Tibial artery (tissue), 4 donors: ENCODE data around the gene MPHOSPH8.
A peak's percentile ranks its signal among the peaks of the same experiment; 100 is the strongest.

Experiments
- DNase-seq, 2 donors: peaks; one replicate each; pipeline ENCODE4 v3.0.0-alpha.2; 2019
- H3K27ac ChIP-seq, 2 donors: fragments of 200-600 bp; sonication (generic) in 1 of 2; 1 replicate in 1 of 2; 2 replicates in 1 of 2; pipeline ENCODE4 v1.5.1; 2018 to 2019; ENCODE audit warnings: mild to moderate bottlenecking in 1 of 2
- H3K27me3 ChIP-seq, 2 donors: fragments of 200-600 bp; sonication (generic) in 1 of 2; one replicate each; pipeline versions ENCODE4 v1.5.1 to v1.6.0; 2016 to 2019
- H3K36me3 ChIP-seq, 3 donors: fragments of 200-600 bp; sonication (generic) in 2 of 3; one replicate each; pipeline ENCODE4 v1.5.1; 2016 to 2019; ENCODE audit warnings: mild to moderate bottlenecking in 2 of 3
- H3K4me1 ChIP-seq, 4 donors: fragments of 200-600 bp; sonication (generic) in 2 of 4; 1 replicate in 3 of 4; 2 replicates in 1 of 4; pipeline ENCODE4 v1.5.1; 2016 to 2019
- H3K4me3 ChIP-seq, 2 donors: fragments of 200-600 bp; sonication (generic) in 1 of 2; 1 replicate in 1 of 2; 2 replicates in 1 of 2; pipeline ENCODE4 v1.5.1; 2018 to 2019; ENCODE audit warnings: mild to moderate bottlenecking in 2 of 2
- H3K9me3 ChIP-seq, 3 donors: fragments of 200-600 bp; sonication (generic) in 1 of 3; one replicate each; pipeline ENCODE4 v1.5.1; 2016 to 2019
- CTCF ChIP-seq, 2 experiments: fragments of 200-600 bp in 1 of 2; fragments of 450-650 bp in 1 of 2; IDR thresholded peaks; one replicate each; pipeline ENCODE4 v1.5.1; 2017 to 2019; ENCODE audit warnings: antibody characterized with exemption in 2 of 2, mild to moderate bottlenecking in 1 of 2, moderate library complexity in 1 of 2
- intact Hi-C: fragments of 100-400 bp; cut with DNase I; formaldehyde crosslinking; loops from one replicate; pipeline ENCODE4 v1.15.0; 2023; ENCODE audit warnings: low total_unique reads

The MPHOSPH8 gene

GRCh38 chr13:19633479-19634255 lies at the start of gene MPHOSPH8:
MPHOSPH8 (plus strand) TSS chr13:19633659; CDS start chr13:19633749, 90 bp downstream.
- DNase-seq, result peak; percentile 94 to 97
- no peaks in the 10 kb centered on the region for H3K36me3 ChIP-seq
- no peaks in the 10 kb centered on the region for H3K27me3 ChIP-seq
- peak within 1 kb of the TSS; percentile 92 to 94 for H3K27ac ChIP-seq
- H3K9me3 ChIP-seq, result no peaks in the 10 kb centered on the region
- intact Hi-C loops, result loop anchor here (2.0 to 10.0 kb wide), 2 partner anchors 231 to 331 kb away; no protein-coding TSS in a partner anchor
- H3K4me1 ChIP-seq, result peaks cover 0 to 31% (median 23%) of the 10 kb centered on the region in 4 donors
- TF ChIP-seq CTCF (IDR thresholded peaks at IDR 0.05), result no peak
- peak within 1 kb of the TSS; percentile 78 to 80 for H3K4me3 ChIP-seq

- Histone ChIP-seq H3K27ac (no peak overlapping the region), H3K4me1 (no peaks in the 10 kb centered on the region), H3K36me3 (no peaks in the 10 kb centered on the region), H3K27me3 (no peaks in the 10 kb centered on the region), H3K9me3 (no peaks in the 10 kb centered on the region), H3K4me3 (no peak overlapping the region)
- DNase-seq, result no peak
- no peak for TF ChIP-seq CTCF (IDR thresholded peaks at IDR 0.05)
- intact Hi-C loops, result no loop called here
Observed at GRCh38 chr13:19586904-19587634, 46.4 kb upstream of the MPHOSPH8 start.

- no peak overlapping the region for H3K4me3 ChIP-seq
- no peaks in the 10 kb centered on the region for H3K4me1 ChIP-seq
- DNase-seq, result no peak
- peak; percentile 18 to 29 for TF ChIP-seq CTCF (IDR thresholded peaks at IDR 0.05)
- H3K27ac ChIP-seq, result no peak overlapping the region
- H3K27me3 ChIP-seq, result no peaks in the 10 kb centered on the region
- no peaks in the 10 kb centered on the region for H3K36me3 ChIP-seq
- intact Hi-C loops, result no loop called here
- H3K9me3 ChIP-seq, result no peaks in the 10 kb centered on the region
Observed at GRCh38 chr13:19587635-19588300, 45.7 kb upstream of the MPHOSPH8 start.

- Histone ChIP-seq H3K4me3 (no peak overlapping the region), H3K9me3 (no peaks in the 10 kb centered on the region), H3K27me3 (no peaks in the 10 kb centered on the region), H3K4me1 (no peaks in the 10 kb centered on the region), H3K27ac (no peak overlapping the region), H3K36me3 (no peaks in the 10 kb centered on the region)
- intact Hi-C loops, result no loop called here
- no peak for DNase-seq
- no peak for TF ChIP-seq CTCF (IDR thresholded peaks at IDR 0.05)
Observed at GRCh38 chr13:19589312-19589711, 44.1 kb upstream of the MPHOSPH8 start.

- intact Hi-C loops, result no loop called here
- no peak overlapping the region for H3K27ac ChIP-seq
Observed at GRCh38 chr13:19590423-19590822, 43.0 kb upstream of the MPHOSPH8 start.

More at GRCh38 chr13:19590423-19590822, 43.0 kb upstream of the MPHOSPH8 start:
- Histone ChIP-seq H3K9me3 (no peaks in the 10 kb centered on the region), H3K27me3 (no peaks in the 10 kb centered on the region), H3K4me1 (no peaks in the 10 kb centered on the region), H3K4me3 (no peak overlapping the region), H3K36me3 (no peaks in the 10 kb centered on the region)
- no peak for TF ChIP-seq CTCF (IDR thresholded peaks at IDR 0.05)
- DNase-seq, result no peak
